Measurements from ENCODE around the gene C14orf180.

- TF ChIP-seq POLR2AphosphoS5 (IDR thresholded peaks at IDR 0.05; ENCODE audit: low read depth, low read length) = no peak
- no peak for TF ChIP-seq POLR2A (IDR thresholded peaks at IDR 0.05; ENCODE audit: low read depth, low read length)
Measured at GRCh38 chr14:104560586-104560945, 19.0 kb upstream of the C14orf180 start.
